ENCODE measurements around the gene KIAA0319L.
"Not testable (repeated sequence)": the region's sequence is repeated elsewhere in the genome, so short reads cannot be mapped to it uniquely, and the experiment has no call there.

The KIAA0319L gene

GRCh38 chr1:35557118-35557610, at the start of gene KIAA0319L:
Gene KIAA0319L, minus strand, starts transcription at chr1:35557403. Its CDS starts 2,912 bp downstream, at chr1:35554491.
- DNase-seq, result no peak

DNA sequence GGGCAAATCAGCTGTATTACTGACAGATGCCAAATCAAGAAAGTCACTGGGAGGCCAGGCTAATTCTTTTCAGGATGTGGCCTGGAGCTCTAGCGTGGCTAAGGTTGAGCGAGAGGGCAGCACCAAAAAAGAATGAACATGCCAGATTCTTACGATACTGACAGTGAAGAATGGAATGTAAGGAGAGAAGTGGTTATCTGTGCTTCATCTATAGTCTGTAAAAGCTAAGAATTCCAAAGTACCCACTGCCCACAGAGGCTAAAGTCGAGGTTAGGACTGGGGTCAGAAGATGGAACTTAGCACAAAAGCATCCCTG, 48.6 kb upstream of the KIAA0319L start:
- no peak for DNase-seq

GRCh38 chr1:35605071-35605866, 48.1 kb upstream of the KIAA0319L start:
- DNase-seq, result no peak

GRCh38 chr1:35603941-35604340, 46.7 kb upstream of the KIAA0319L start:
- no peak for DNase-seq

DNA sequence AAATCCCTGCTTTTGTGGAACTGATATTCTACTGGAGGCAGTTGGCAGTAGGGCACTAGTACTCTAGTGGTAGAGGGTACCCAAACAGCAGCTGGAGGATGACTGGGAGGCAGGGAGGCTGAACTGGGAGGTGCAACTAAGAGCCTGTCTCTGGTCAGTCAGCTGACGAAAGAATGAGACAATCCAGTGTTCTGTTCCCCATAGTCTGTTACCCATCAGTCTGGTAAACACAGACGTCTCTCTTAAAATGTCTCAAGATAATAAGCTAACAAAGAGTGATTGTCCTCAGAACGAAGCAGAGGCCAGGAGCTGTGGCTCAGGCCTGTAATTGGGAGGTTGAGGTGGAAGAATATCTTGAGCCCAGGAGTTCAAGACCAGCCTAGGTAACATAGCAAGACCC, 46.3 kb upstream of the KIAA0319L start:
- DNase-seq, result no peak

GRCh38 chr1:35600593-35600992, 43.4 kb upstream of the KIAA0319L start:
- DNase-seq, result no peak

DNA sequence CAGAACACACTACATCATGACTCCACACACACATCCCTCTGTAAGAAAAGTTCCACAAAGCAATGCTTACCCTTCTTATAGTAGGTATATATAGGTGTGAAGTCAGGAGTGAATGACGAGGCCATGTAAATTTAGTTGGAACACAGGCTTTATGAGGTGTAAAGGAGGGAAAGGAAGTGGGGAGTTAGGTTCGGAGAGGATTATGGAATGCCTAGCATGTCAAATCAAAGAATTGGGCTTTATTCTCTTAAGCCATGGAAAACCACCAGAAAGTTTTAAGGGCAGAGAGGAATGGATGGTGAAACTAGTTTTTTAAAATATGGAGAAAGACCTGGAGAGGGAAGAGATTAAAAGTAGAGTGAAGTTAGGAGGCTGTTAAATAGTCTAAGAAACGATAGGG, 42.2 kb upstream of the KIAA0319L start:
- DNase-seq, result no peak

GRCh38 chr1:35598895-35599294, 41.7 kb upstream of the KIAA0319L start:
- no peak for DNase-seq

DNA sequence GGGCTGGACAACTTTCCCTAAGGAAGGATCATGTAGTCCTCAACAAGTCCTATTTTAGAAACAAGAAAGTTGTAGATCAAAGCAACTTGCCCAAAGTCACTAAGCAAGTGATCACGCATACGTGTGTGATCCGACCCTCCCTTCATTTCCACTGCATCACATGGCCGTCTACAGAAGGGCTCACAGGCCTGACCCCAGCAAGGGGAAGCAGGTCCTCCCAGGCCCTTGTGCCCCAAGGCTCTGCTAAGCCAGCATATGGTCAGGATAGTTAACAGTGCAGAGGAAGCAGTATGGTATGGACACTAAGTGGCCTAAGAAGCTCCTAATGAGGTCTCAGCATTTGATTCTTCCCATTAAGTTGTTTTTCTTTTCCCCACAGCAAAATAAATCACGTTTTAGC, 40.7 kb upstream of the KIAA0319L start:
- no peak for DNase-seq

DNA sequence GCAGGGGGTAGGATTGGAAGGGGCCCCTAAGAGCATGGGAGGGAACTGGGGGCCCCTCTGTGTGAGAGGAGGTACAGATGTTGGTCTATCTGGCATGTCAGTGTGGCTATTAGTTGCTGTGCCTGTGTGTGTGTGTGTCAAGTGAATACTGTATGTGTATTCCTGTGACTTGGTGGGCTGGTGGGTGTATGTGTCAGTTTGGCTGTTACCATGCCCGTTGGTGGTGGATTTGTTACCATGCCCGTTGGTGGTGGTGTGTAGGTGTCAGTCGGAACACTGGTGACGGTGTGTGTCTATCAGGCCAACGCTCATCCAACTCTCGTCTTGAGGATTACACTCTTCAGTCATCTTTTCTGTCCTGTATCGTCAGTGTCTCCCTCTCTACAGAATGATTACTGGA, 38.5 kb upstream of the KIAA0319L start:
- no peak for DNase-seq

- DNase-seq, result no peak
These were observed 37.0 kb upstream of the KIAA0319L start for GRCh38 chr1:35594005-35594760.

DNA sequence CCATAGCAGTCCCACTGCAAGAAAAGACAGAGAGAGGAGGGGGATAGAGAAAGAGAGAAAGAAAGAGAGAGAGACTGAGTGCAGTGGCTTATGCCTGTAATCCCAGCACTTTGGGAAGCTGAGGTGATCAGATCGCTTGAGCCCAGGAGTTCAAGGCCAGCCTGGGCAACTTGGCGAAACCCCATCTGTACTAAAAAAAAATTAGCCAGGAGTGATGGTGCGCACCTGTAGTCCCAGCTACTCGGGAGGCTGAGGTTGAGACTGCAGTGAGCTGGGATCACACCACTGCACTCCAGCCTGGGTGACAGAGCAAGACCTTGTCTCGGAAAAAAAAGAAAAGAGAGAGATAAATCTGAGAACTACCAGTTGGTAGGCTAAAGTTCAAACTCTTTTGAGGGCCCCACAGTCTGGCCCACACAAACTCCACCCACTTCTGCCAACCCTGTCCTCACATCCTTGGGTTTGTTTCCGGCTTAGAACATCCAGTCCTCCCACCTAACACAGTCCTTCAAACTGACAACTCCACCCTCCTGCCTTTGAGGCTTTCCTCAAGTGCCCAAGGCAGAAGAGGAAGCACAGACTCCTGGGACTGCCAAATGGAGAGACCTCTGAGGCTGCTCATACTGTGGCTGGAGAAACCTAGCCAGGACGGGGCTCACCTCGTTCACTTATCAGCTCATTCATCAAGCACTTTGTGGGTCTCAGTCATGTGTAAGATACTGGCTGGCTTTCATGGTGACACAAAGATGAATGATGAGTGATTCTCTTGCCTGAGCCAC, 36.0 kb upstream of the KIAA0319L start:
- DNase-seq, result no peak

DNA sequence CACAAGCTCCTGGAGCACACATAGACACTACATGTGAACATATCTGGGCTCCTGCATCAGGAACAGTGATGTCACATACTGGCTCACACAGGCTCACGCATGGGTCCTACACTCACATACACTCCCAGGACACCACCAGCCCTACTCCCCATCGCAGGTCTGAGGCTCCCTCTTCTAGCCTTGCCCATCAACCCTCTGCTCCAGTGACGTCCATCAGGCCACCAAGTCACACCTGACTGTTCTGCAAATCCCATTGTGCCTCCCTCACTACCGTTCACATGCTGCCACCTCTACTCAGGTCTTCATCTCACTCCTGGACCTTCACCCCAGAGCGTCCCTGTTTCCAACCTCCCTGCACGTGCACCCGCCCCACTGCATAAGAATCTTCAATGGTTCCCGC, 34.0 kb upstream of the KIAA0319L start:
- DNase-seq, result peak in 1 of 2 experiments; percentile 14

- DNase-seq, result peak in 1 of 2 experiments; percentile 6
These were observed 33.4 kb upstream of the KIAA0319L start for GRCh38 chr1:35590476-35591040.

DNA sequence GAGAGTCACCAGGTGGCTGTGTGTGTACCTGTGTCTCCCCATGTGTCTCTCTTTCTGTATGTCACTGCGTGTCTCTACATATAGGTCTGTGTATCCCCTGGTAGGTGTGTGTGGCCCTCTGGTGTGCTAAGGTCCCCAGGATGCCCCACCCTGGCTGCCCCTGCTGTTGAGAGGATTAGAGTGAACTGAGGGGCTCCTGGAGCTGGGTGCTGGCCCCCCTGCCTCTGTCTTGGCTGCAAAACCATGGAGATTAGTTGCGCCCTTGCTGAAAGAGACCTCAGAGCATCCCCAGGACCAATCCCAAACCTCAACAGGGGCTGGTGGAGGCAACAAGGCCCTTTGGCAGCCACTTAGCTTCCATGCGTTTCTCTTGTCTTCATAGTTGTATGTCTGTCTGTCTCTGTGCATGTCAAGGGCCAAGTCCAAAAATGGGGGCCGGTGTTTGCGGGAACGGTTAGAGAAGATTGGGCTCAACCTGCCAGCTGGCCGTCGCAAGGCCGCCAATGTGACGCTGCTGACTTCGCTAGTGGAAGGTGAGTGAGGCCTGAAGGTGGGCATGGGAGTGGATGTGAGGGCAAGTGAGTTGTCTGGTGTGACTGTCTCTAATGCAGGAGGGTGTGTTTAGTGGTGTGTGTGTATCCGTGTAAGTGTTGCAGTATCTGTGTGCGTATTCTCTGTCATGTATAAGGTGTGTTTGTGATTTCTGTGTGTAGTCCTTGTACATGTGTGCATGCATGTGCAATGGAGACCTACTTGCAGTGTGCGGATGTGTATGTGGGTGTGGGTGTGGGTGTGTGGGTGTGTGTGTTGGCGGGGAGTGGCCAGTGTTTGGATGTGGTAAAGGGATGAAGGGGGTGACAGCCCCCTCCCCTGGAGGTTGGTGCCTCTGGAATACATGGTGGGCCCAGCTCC, 32.6 kb upstream of the KIAA0319L start:
- peak in 1 of 2 experiments; percentile 10 for DNase-seq

- no peak for DNase-seq
These were observed 31.2 kb upstream of the KIAA0319L start for GRCh38 chr1:35588197-35588910.

- no peak for DNase-seq
These were observed 30.5 kb upstream of the KIAA0319L start for GRCh38 chr1:35587736-35588135.

GRCh38 chr1:35586808-35587207, 29.6 kb upstream of the KIAA0319L start:
- no peak for DNase-seq

DNA sequence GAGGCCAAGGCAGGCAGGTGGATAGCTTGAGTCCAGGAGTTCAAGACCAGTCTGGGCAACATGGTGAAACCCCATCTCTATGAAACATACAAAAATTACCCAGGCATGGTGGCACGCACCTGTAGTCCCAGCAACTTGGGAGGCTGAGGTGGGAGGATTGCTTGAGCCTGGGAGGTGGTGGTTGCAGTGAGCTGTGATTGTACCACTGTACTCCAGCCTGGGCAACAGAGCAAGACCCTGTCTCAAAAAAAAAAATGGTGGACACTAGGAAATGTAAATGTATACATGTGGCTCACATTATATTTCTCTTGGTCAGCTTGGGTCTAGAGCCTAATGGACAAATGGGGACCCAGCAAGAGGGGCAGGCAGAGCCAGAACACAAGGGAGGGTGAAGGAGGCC, 28.6 kb upstream of the KIAA0319L start:
- DNase-seq, result not testable (repeated sequence)

- DNase-seq, result no peak
These were observed 28.1 kb upstream of the KIAA0319L start for GRCh38 chr1:35585281-35585680.

DNA sequence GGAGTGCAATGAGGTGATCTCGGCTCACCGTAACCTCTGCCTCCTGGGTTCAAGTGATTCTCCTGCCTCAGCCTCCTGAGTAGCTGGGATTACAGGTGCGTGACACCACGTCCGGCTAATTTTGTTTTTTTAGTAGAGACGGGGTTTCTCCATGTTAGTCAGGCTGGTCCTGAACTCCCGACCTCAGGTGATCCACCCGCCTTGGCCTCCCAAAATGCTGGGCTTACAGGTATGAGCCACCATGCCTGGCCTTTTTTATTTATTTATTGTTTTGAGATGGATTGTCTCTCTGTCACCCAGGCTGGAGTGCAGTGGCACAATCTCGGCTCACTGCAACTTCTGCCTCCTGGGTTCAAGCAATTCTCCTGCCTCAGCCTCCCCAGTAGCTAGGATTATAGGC, 24.4 kb upstream of the KIAA0319L start:
- DNase-seq, result not testable (repeated sequence)

Measured in activated T-cell treated with anti-CD3 and anti-CD28 coated beads, Interleukin-2, amount 50 U/mL, for 48 hours (primary cell).